Activated CD8-positive, alpha-beta memory T cell treated with anti-CD3 and anti-CD28 coated beads, Interleukin-2, amount 10 ng/mL, durations not matched to agents 7 days and 5 days (primary cell): ENCODE results near the gene COPE. TPM values are rescaled to one million over a fixed set of nuclear protein-coding genes. Genes with fewer than 3 reads are reported as not detected.

Source experiments
- ATAC-seq: fragments of 150-1000 bp; cut with Tn5 transposase; one replicate; pipeline ENCODE4 v1.10.0; 2021; ENCODE audit warnings: moderate library complexity
- CTCF ChIA-PET: fragments of 350-600 bp; sonication (Branson Sonifier 250); formaldehyde crosslinking; loops from one replicate; lab custom pipeline; 2021; ENCODE audit warnings: antibody characterized with exemption; lab: Charles Lee
- DNase-seq: peaks from one replicate; pipeline ENCODE4 v3.0.0-alpha.2; 2020
- H3K27ac Mint-ChIP-seq: one replicate; pipeline ENCODE4 v1.8.0; 2021; ENCODE audit warnings: mild to moderate bottlenecking, mixed read lengths
- H3K27me3 Mint-ChIP-seq: one replicate; pipeline ENCODE4 v1.8.0; 2021; ENCODE audit warnings: mixed read lengths
- H3K36me3 Mint-ChIP-seq: one replicate; pipeline ENCODE4 v1.8.0; 2021; ENCODE audit warnings: mild to moderate bottlenecking, mixed read lengths
- H3K4me1 Mint-ChIP-seq: one replicate; pipeline ENCODE4 v1.8.0; 2021; ENCODE audit warnings: mixed read lengths
- H3K4me3 Mint-ChIP-seq: one replicate; pipeline ENCODE4 v1.8.0; 2021; ENCODE audit warnings: mild to moderate bottlenecking, moderate library complexity, mixed read lengths
- H3K9me3 Mint-ChIP-seq: one replicate; pipeline ENCODE4 v1.8.0; 2022; ENCODE audit warnings: low read depth, mixed read lengths
- total RNA-seq, 2 experiments: library from RNA; stranded (reverse); gene quantifications; one replicate each; pipeline ENCODE4 v1.2.3, GENCODE V29; 2021

COPE gene
- total RNA-seq, 2 experiments from 2014 or later = 251 to 264 TPM

DNA sequence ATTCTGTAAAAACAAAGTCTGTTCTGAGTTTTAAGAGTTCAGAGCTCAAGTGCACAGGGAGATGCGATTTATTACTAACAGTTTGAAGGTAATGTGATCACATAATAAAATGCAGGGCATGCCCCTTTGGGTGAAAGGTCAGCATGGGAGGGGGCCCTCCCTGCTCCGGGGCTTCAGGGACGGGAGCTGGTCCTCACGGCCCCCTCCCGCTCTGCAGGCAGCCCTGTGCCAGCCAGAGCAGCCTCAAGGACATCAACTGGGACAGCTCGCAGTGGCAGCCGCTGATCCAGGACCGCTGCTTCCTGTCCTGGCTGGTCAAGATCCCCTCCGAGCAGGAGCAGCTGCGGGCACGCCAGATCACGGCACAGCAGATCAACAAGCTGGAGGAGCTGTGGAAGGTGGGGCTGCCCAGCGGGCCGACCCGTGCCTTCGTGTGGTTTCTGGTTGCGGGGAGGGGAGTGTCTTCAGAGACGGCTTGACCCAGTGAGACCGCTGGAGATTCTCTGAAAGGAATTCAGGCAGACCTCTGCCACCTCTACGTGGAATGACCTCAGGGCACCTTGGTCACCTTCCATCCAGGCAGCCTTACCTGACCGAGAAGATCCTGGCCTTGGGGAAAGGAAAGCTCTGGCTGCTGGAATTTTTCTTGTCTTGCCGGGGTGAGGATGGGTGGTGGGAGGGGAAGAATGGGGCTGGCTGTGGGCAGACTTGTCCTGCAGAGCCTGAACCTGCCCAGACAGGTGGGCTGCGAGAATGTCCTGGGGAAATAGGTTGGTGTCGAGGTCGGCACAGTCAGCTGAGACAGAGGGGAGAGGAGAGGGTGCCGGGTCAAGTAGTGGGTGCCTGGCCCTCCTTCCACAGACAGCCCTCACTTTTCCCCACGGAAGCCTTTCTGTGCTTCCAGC, 68.5 kb downstream of the COPE start:
- no peak for ATAC-seq
- no peaks in the 10 kb centered on the region for H3K27me3 Mint-ChIP-seq

DNA sequence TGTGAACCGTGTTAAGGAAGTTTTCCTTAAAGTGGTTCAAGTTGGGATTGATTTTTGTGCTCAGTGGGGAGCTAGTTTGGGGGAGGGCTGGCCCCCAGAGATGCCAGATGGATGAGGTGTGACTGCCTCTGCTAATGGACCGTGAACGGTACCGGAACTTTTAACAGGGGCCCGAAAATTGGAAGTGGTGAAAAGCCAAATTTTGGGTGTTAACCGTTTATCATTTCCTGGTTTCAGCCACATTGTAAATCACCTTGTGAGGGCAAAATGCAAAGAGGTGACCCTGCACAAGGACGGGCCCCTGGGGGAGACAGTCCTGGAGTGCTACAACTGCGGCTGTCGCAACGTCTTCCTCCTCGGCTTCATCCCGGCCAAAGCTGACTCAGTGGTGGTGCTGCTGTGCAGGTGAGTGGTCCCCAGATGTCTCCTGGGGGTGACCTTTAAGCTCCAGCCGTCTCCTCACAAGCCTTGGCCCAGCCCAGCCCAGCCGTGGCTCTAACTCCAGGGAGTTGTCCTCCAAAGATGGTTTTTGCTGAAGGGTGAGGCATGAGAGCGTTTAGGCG, 69.3 kb downstream of the COPE start:
- CTCF ChIA-PET = interaction anchor here (1.0 to 5.9 kb wide), 3 partner anchors 16 to 462 kb away, joined by 3 to 58 read pairs (median 3); partner anchors contain the start of gene UPF1
- Mint-ChIP-seq H3K4me1 (peaks cover 55% of the 10 kb centered on the region), H3K4me3 (no peak overlapping the region), H3K36me3 (peaks cover 38% of the 10 kb centered on the region), H3K27me3 (no peaks in the 10 kb centered on the region), H3K27ac (peak overlapping the region; percentile 76), H3K9me3 (no peaks in the 10 kb centered on the region)
- DNase-seq = no peak
- no peak for ATAC-seq

More for the DNA sequence above, 68.5 kb downstream of the COPE start:
- no peaks in the 10 kb centered on the region for H3K9me3 Mint-ChIP-seq
- H3K36me3 Mint-ChIP-seq = peaks cover 38% of the 10 kb centered on the region
- H3K4me3 Mint-ChIP-seq = no peak overlapping the region
- DNase-seq = no peak
- H3K27ac Mint-ChIP-seq = no peak overlapping the region
- H3K4me1 Mint-ChIP-seq = peaks cover 48% of the 10 kb centered on the region
- CTCF ChIA-PET = interaction anchor here (0.6 to 5.9 kb wide), 4 partner anchors 17 to 463 kb away, joined by 3 to 58 read pairs (median 3); partner anchors contain the start of gene UPF1

Other genes starting within 250 kb of the COPE start
- 1 to 10 TPM; 5.9 to 6.4 TPM for gene CRTC1, start 235.7 kb downstream of the COPE start, total RNA-seq
- gene COMP, start 128.1 kb downstream of the COPE start, total RNA-seq = not detected
- 10 to 100 TPM; 98.4 to 98.7 TPM for gene UPF1, start 87.4 kb downstream of the COPE start, total RNA-seq
- not detected for gene CERS1, start 23.2 kb downstream of the COPE start, total RNA-seq
- 10 to 100 TPM; 48.2 to 56.4 TPM for gene DDX49, start 328 bp upstream of the COPE start, total RNA-seq
- gene HOMER3, start 21.8 kb upstream of the COPE start, total RNA-seq = under 1 TPM in 1 of 2 experiments, not detected in 1; 0.26 TPM
- 100 to 1,000 TPM; 126 to 192 TPM for gene SUGP2, start 114.1 kb upstream of the COPE start, total RNA-seq
- gene ARMC6, start 114.2 kb upstream of the COPE start, total RNA-seq = 10 to 100 TPM; 30.8 to 39.0 TPM
- 10 to 100 TPM; 15.6 to 18.7 TPM for gene SLC25A42, start 144.6 kb upstream of the COPE start, total RNA-seq
- gene TMEM161A, start 219.1 kb upstream of the COPE start, total RNA-seq = 10 to 100 TPM; 22.0 to 25.1 TPM